H54 (cell line): ENCODE data around the gene MVB12B.

ENCODE experiments used
- DNase-seq: peaks from one replicate; pipeline ENCODE4 v3.0.0; 2011; ENCODE audit warnings: low spot score, mixed read lengths; ENCODE audit not compliant: insufficient read length
- FAIRE-seq: peaks from 3 replicates; lab custom pipeline; 2011; peaks lifted over from hg19 to GRCh38; lab: Jason Lieb, UNC
- POLR2A ChIP-seq: IDR thresholded peaks from 2 replicates; pipeline ENCODE4 v1.6.1; 2011; ENCODE audit warnings: low read depth, mild to moderate bottlenecking, low read length

The MVB12B gene

GRCh38 chr9:126432659-126433058, 106.0 kb downstream of the MVB12B start:
- no peak for FAIRE-seq
- DNase-seq, result no peak
- TF ChIP-seq POLR2A, result no peak

GRCh38 chr9:126435105-126435504, 108.5 kb downstream of the MVB12B start:
- FAIRE-seq (no peak), DNase-seq (no peak)
- TF ChIP-seq POLR2A, result no peak

GRCh38 chr9:126435626-126436025, 109.0 kb downstream of the MVB12B start:
- no peak for TF ChIP-seq POLR2A
- DNase-seq (no peak), FAIRE-seq (no peak)

- DNase-seq (peak; percentile 84), FAIRE-seq (peak; percentile 95)
- TF ChIP-seq POLR2A, result no peak
Measured at GRCh38 chr9:126436545-126437267, 110.1 kb downstream of the MVB12B start.

GRCh38 chr9:126437268-126437666, 110.6 kb downstream of the MVB12B start:
- TF ChIP-seq POLR2A, result no peak
- no peak for DNase-seq
- FAIRE-seq, result peak; percentile 20

- no peak for FAIRE-seq
- DNase-seq, result no peak
- TF ChIP-seq POLR2A, result no peak
Measured at GRCh38 chr9:126437701-126438100, 111.1 kb downstream of the MVB12B start.

- FAIRE-seq (no peak), DNase-seq (no peak)
- TF ChIP-seq POLR2A, result no peak
Measured at GRCh38 chr9:126438741-126439401, 112.2 kb downstream of the MVB12B start.

- DNase-seq (peak; percentile 77), FAIRE-seq (peak; percentile 98)
- TF ChIP-seq POLR2A, result no peak
Measured at GRCh38 chr9:126439402-126439765, 112.8 kb downstream of the MVB12B start.

- FAIRE-seq (peak; percentile 30), DNase-seq (no peak)
- TF ChIP-seq POLR2A, result no peak
Measured at GRCh38 chr9:126439883-126440653, 113.4 kb downstream of the MVB12B start.

- FAIRE-seq (no peak), DNase-seq (no peak)
- no peak for TF ChIP-seq POLR2A
Measured at GRCh38 chr9:126440940-126441339, 114.3 kb downstream of the MVB12B start.

- TF ChIP-seq POLR2A, result no peak
- FAIRE-seq (no peak), DNase-seq (no peak)
Measured at GRCh38 chr9:126442636-126443035, 116.0 kb downstream of the MVB12B start.

GRCh38 chr9:126443144-126443543, 116.5 kb downstream of the MVB12B start:
- FAIRE-seq (no peak), DNase-seq (no peak)
- no peak for TF ChIP-seq POLR2A

GRCh38 chr9:126448136-126448535, 121.5 kb downstream of the MVB12B start:
- TF ChIP-seq POLR2A, result no peak
- FAIRE-seq (no peak), DNase-seq (no peak)
